Progenitor cell of endocrine pancreas (in vitro differentiated cells): ENCODE results near the gene GALNT5. TPM values are rescaled to one million over a fixed set of nuclear protein-coding genes. Genes with fewer than 3 reads are reported as not detected.

Experiments
- DNase-seq: peaks from one replicate; pipeline ENCODE4 v3.0.0; 2021; ENCODE audit warnings: low spot score; ENCODE audit not compliant: unreplicated experiment
- H3K27ac Mint-ChIP-seq: 2 replicates; pipeline ENCODE4 v1.8.0; 2021; ENCODE audit warnings: mild to moderate bottlenecking, moderate library complexity, mixed read lengths
- H3K27me3 Mint-ChIP-seq: 2 replicates; pipeline ENCODE4 v1.8.0; 2021; ENCODE audit warnings: mixed read lengths
- H3K36me3 Mint-ChIP-seq: 2 replicates; pipeline ENCODE4 v1.8.0; 2022; ENCODE audit warnings: mixed read lengths; ENCODE audit not compliant: insufficient read depth
- H3K4me1 Mint-ChIP-seq: 2 replicates; pipeline ENCODE4 v1.8.0; 2021; ENCODE audit warnings: low read depth, mixed read lengths
- H3K4me3 Mint-ChIP-seq: 2 replicates; pipeline ENCODE4 v1.8.0; 2021; ENCODE audit warnings: low read depth, mild to moderate bottlenecking, moderate library complexity, mixed read lengths
- H3K9me3 Mint-ChIP-seq: 2 replicates; pipeline ENCODE4 v1.8.0; 2021; ENCODE audit warnings: low read depth, mixed read lengths
- CTCF ChIP-seq: fragments of 200-600 bp; sonication (generic); IDR thresholded peaks from one replicate; pipeline ENCODE4 v1.5.0; 2021; ENCODE audit warnings: antibody characterized with exemption, mild to moderate bottlenecking; ENCODE audit not compliant: unreplicated experiment
- total RNA-seq: library from RNA; stranded (reverse); gene quantifications from 2 replicates; pipeline ENCODE4 v1.2.1, GENCODE V29; 2021

The GALNT5 gene
- total RNA-seq, 1 donor from 2014 or later = 0.60 TPM

- Mint-ChIP-seq H3K4me1 (no peaks in the 10 kb centered on the region), H3K27ac (no peak overlapping the region), H3K36me3 (no peaks in the 10 kb centered on the region), H3K9me3 (peaks cover 13% of the 10 kb centered on the region), H3K27me3 (no peaks in the 10 kb centered on the region), H3K4me3 (no peak overlapping the region)
- TF ChIP-seq CTCF = no peak
- DNase-seq = no peak
Observed at GRCh38 chr2:157231476-157231875, 26.0 kb upstream of the GALNT5 start.

GRCh38 chr2:157233506-157233905, 24.0 kb upstream of the GALNT5 start:
- Mint-ChIP-seq H3K4me3 (no peak overlapping the region), H3K27ac (no peak overlapping the region), H3K4me1 (no peaks in the 10 kb centered on the region), H3K36me3 (no peaks in the 10 kb centered on the region), H3K9me3 (peaks cover 9% of the 10 kb centered on the region), H3K27me3 (no peaks in the 10 kb centered on the region)
- no peak for TF ChIP-seq CTCF
- DNase-seq = no peak

GRCh38 chr2:157236404-157236803, 21.1 kb upstream of the GALNT5 start:
- Mint-ChIP-seq H3K27ac (no peak overlapping the region), H3K4me3 (no peak overlapping the region), H3K4me1 (no peaks in the 10 kb centered on the region), H3K9me3 (peaks cover 4% of the 10 kb centered on the region), H3K36me3 (no peaks in the 10 kb centered on the region), H3K27me3 (no peaks in the 10 kb centered on the region)
- DNase-seq = no peak
- no peak for TF ChIP-seq CTCF

- no peak overlapping the region for H3K27ac Mint-ChIP-seq
Observed at GRCh38 chr2:157238296-157238695, 19.2 kb upstream of the GALNT5 start.

GRCh38 chr2:157244691-157245090, 12.8 kb upstream of the GALNT5 start:
- TF ChIP-seq CTCF = no peak
- H3K27me3 Mint-ChIP-seq = peaks cover 5% of the 10 kb centered on the region
- no peak overlapping the region for H3K27ac Mint-ChIP-seq
- no peaks in the 10 kb centered on the region for H3K36me3 Mint-ChIP-seq
- peaks cover 13% of the 10 kb centered on the region for H3K4me1 Mint-ChIP-seq
- H3K9me3 Mint-ChIP-seq = no peaks in the 10 kb centered on the region
- DNase-seq = no peak
- H3K4me3 Mint-ChIP-seq = no peak overlapping the region

More at GRCh38 chr2:157238296-157238695, 19.2 kb upstream of the GALNT5 start:
- Mint-ChIP-seq H3K9me3 (peaks cover 3% of the 10 kb centered on the region), H3K36me3 (no peaks in the 10 kb centered on the region), H3K27me3 (no peaks in the 10 kb centered on the region), H3K4me1 (no peaks in the 10 kb centered on the region), H3K4me3 (no peak overlapping the region)
- TF ChIP-seq CTCF = no peak
- DNase-seq = no peak
